Measurements from ENCODE around the gene HDAC2.
"Not testable (repeated sequence)": the region's sequence is repeated elsewhere in the genome, so short reads cannot be mapped to it uniquely, and the experiment has no call there.

Gene HDAC2

GRCh38 chr6:113971741-113972140 is 793 bp upstream of the HDAC2 start:
- no peak for DNase-seq (ENCODE audit: low read depth in 2 of 2)

- no peak for DNase-seq (ENCODE audit: low read depth in 2 of 2)
Observed at GRCh38 chr6:113969888-113970804, 802 bp downstream of the HDAC2 start.

- DNase-seq (ENCODE audit: low read depth in 2 of 2) = no peak
Observed at GRCh38 chr6:113968472-113968871, 2.5 kb downstream of the HDAC2 start.

- no peak for DNase-seq (ENCODE audit: low read depth in 2 of 2)
Observed at GRCh38 chr6:113967777-113968176, 3.2 kb downstream of the HDAC2 start.

GRCh38 chr6:113960795-113961194 is 10.2 kb downstream of the HDAC2 start:
- no peak for DNase-seq (ENCODE audit: low read depth in 2 of 2)

- no peak for DNase-seq (ENCODE audit: low read depth in 2 of 2)
Observed at GRCh38 chr6:113959235-113959634, 11.7 kb downstream of the HDAC2 start.

- DNase-seq (ENCODE audit: low read depth in 2 of 2) = no peak
Observed at GRCh38 chr6:113954653-113955052, 16.3 kb downstream of the HDAC2 start.

- DNase-seq (ENCODE audit: low read depth in 2 of 2) = no peak
Observed at GRCh38 chr6:113953346-113953745, 17.6 kb downstream of the HDAC2 start.

GRCh38 chr6:113949499-113949898 is 21.4 kb downstream of the HDAC2 start:
- DNase-seq (ENCODE audit: low read depth in 2 of 2) = no peak

- no peak for DNase-seq (ENCODE audit: low read depth in 2 of 2)
Observed at GRCh38 chr6:113944701-113945100, 26.2 kb downstream of the HDAC2 start.

- DNase-seq (ENCODE audit: low read depth in 2 of 2) = no peak
Observed at GRCh38 chr6:113939825-113940224, 31.1 kb downstream of the HDAC2 start.

- DNase-seq (ENCODE audit: low read depth in 2 of 2) = peak; percentile 51 to 64
Observed at GRCh38 chr6:113936093-113936934, 34.6 kb downstream of the HDAC2 start.

GRCh38 chr6:113934101-113934500 is 36.8 kb downstream of the HDAC2 start:
- no peak for DNase-seq (ENCODE audit: low read depth in 2 of 2)

GRCh38 chr6:113931907-113932306 is 39.0 kb downstream of the HDAC2 start:
- not testable (repeated sequence) for DNase-seq (ENCODE audit: low read depth in 2 of 2)

GRCh38 chr6:113930183-113930582 is 40.8 kb downstream of the HDAC2 start:
- DNase-seq (ENCODE audit: low read depth in 2 of 2) = no peak

GRCh38 chr6:113927001-113927400 is 43.9 kb downstream of the HDAC2 start:
- no peak for DNase-seq (ENCODE audit: low read depth in 2 of 2)

GRCh38 chr6:113925378-113925777 is 45.6 kb downstream of the HDAC2 start:
- no peak for DNase-seq (ENCODE audit: low read depth in 2 of 2)

- peak; percentile 63 to 72 for DNase-seq (ENCODE audit: low read depth in 2 of 2)
Observed at GRCh38 chr6:113924312-113924723, 46.6 kb downstream of the HDAC2 start.

GRCh38 chr6:113923526-113923925 is 47.4 kb downstream of the HDAC2 start:
- no peak for DNase-seq (ENCODE audit: low read depth in 2 of 2)

- DNase-seq (ENCODE audit: low read depth in 2 of 2) = no peak
Observed at GRCh38 chr6:113921299-113921904, 49.5 kb downstream of the HDAC2 start.

- no peak for DNase-seq (ENCODE audit: low read depth in 2 of 2)
Observed at GRCh38 chr6:113920663-113921267, 50.2 kb downstream of the HDAC2 start.

GRCh38 chr6:113910285-113910684 is 60.7 kb downstream of the HDAC2 start:
- DNase-seq (ENCODE audit: low read depth in 2 of 2) = not testable (repeated sequence)

Data from fibroblast of skin of left quadriceps (primary cell).